ENCODE measurements around the gene PLD5.

PLD5 gene

GRCh38 chr1:242197907-242198820, 326.3 kb downstream of the PLD5 start:
- Histone ChIP-seq H2BK5ac (ENCODE audit: low read depth, low read length, poor library complexity) (no peak overlapping the region), H3K9ac (ENCODE audit: low read length) (no peak overlapping the region), H3K79me1 (ENCODE audit: low read length) (no peaks in the 10 kb centered on the region), H3K18ac (ENCODE audit: low read length) (no peak overlapping the region), H2AK5ac (ENCODE audit: low read length) (no peak overlapping the region), H3K27me3 (ENCODE audit: insufficient read depth, low read length) (no peaks in the 10 kb centered on the region), H3K4me3 (ENCODE audit: low read depth, low read length) (no peak overlapping the region), H3K4me1 (ENCODE audit: control insufficient read depth in 1 of 2, insufficient read depth in 2 of 2, low read length in 2 of 2) (peaks cover 2 to 8% of the 10 kb centered on the region in 2 experiments), H3K27ac (ENCODE audit: low read depth, low read length) (no peak overlapping the region), H3K23ac (ENCODE audit: low read length) (no peak overlapping the region), H3K14ac (ENCODE audit: low read length) (no peak overlapping the region), H4K91ac (ENCODE audit: low read depth, low read length) (no peak overlapping the region), H4K12ac (ENCODE audit: low read depth, low read length) (no peak overlapping the region), H3K9me3 (ENCODE audit: insufficient read depth, low read depth, low read length) (no peaks in the 10 kb centered on the region), H2AFZ (ENCODE audit: insufficient read depth, low read length, poor library complexity) (no peak overlapping the region), H3K4ac (ENCODE audit: low read depth, low read length) (no peak overlapping the region), H2BK120ac (ENCODE audit: insufficient read depth, low read length, poor library complexity) (no peak overlapping the region), H3K79me2 (ENCODE audit: control insufficient read depth, insufficient read depth, low read length, poor library complexity) (no peaks in the 10 kb centered on the region), H4K8ac (ENCODE audit: low read depth, low read length) (no peak overlapping the region), H3K4me2 (ENCODE audit: low read length) (no peak overlapping the region), H3K36me3 (ENCODE audit: control insufficient read depth in 1 of 2, insufficient read depth in 2 of 2, low read length in 2 of 2) (peaks cover 0 to 3% of the 10 kb centered on the region in 2 experiments), H2BK12ac (ENCODE audit: low read length) (no peak overlapping the region)
- no CpG with 5 or more reads among the region's 9 CpGs for WGBS (ENCODE audit: extremely low coverage, insufficient coverage, insufficient read length)
- DNase-seq = no peak

GRCh38 chr1:242196914-242197313, 327.6 kb downstream of the PLD5 start:
- H3K79me2 ChIP-seq (ENCODE audit: control insufficient read depth, insufficient read depth, low read length, poor library complexity) = no peaks in the 10 kb centered on the region
- H3K27me3 ChIP-seq (ENCODE audit: insufficient read depth, low read length) = no peaks in the 10 kb centered on the region
- no peak overlapping the region for H3K4me2 ChIP-seq (ENCODE audit: low read length)
- H2BK12ac ChIP-seq (ENCODE audit: low read length) = no peak overlapping the region
- no peak for DNase-seq
- H2BK5ac ChIP-seq (ENCODE audit: low read depth, low read length, poor library complexity) = no peak overlapping the region
- H3K36me3 ChIP-seq (ENCODE audit: control insufficient read depth in 1 of 2, insufficient read depth in 2 of 2, low read length in 2 of 2) = peaks cover 0 to 3% of the 10 kb centered on the region in 2 experiments
- H4K8ac ChIP-seq (ENCODE audit: low read depth, low read length) = no peak overlapping the region
- H3K9ac ChIP-seq (ENCODE audit: low read length) = no peak overlapping the region
- H3K79me1 ChIP-seq (ENCODE audit: low read length) = no peaks in the 10 kb centered on the region
- H2AFZ ChIP-seq (ENCODE audit: insufficient read depth, low read length, poor library complexity) = no peak overlapping the region
- no CpG with 5 or more reads among the region's 5 CpGs for WGBS (ENCODE audit: extremely low coverage, insufficient coverage, insufficient read length)
- H4K91ac ChIP-seq (ENCODE audit: low read depth, low read length) = peak overlapping the region; percentile 11
- no peak overlapping the region for H3K4me3 ChIP-seq (ENCODE audit: low read depth, low read length)
- no peak overlapping the region for H2BK120ac ChIP-seq (ENCODE audit: insufficient read depth, low read length, poor library complexity)
- H3K14ac ChIP-seq (ENCODE audit: low read length) = no peak overlapping the region
- peaks cover 2 to 8% of the 10 kb centered on the region in 2 experiments for H3K4me1 ChIP-seq (ENCODE audit: control insufficient read depth in 1 of 2, insufficient read depth in 2 of 2, low read length in 2 of 2)
- no peaks in the 10 kb centered on the region for H3K9me3 ChIP-seq (ENCODE audit: insufficient read depth, low read depth, low read length)
- no peak overlapping the region for H3K18ac ChIP-seq (ENCODE audit: low read length)
- no peak overlapping the region for H3K27ac ChIP-seq (ENCODE audit: low read depth, low read length)
- H3K4ac ChIP-seq (ENCODE audit: low read depth, low read length) = no peak overlapping the region
- H3K23ac ChIP-seq (ENCODE audit: low read length) = no peak overlapping the region
- no peak overlapping the region for H2AK5ac ChIP-seq (ENCODE audit: low read length)
- no peak overlapping the region for H4K12ac ChIP-seq (ENCODE audit: low read depth, low read length)

GRCh38 chr1:242196101-242196500, 328.4 kb downstream of the PLD5 start:
- no peak overlapping the region for H3K27ac ChIP-seq (ENCODE audit: low read depth, low read length)
- H3K14ac ChIP-seq (ENCODE audit: low read length) = no peak overlapping the region
- no peak overlapping the region for H2BK5ac ChIP-seq (ENCODE audit: low read depth, low read length, poor library complexity)
- H3K27me3 ChIP-seq (ENCODE audit: insufficient read depth, low read length) = no peaks in the 10 kb centered on the region
- H3K23ac ChIP-seq (ENCODE audit: low read length) = no peak overlapping the region
- H4K8ac ChIP-seq (ENCODE audit: low read depth, low read length) = no peak overlapping the region
- peaks cover 0 to 3% of the 10 kb centered on the region in 2 experiments for H3K36me3 ChIP-seq (ENCODE audit: control insufficient read depth in 1 of 2, insufficient read depth in 2 of 2, low read length in 2 of 2)
- no peak overlapping the region for H4K91ac ChIP-seq (ENCODE audit: low read depth, low read length)
- no peak overlapping the region for H2AFZ ChIP-seq (ENCODE audit: insufficient read depth, low read length, poor library complexity)
- no peaks in the 10 kb centered on the region for H3K79me2 ChIP-seq (ENCODE audit: control insufficient read depth, insufficient read depth, low read length, poor library complexity)
- no CpG with 5 or more reads among the region's 7 CpGs for WGBS (ENCODE audit: extremely low coverage, insufficient coverage, insufficient read length)
- no peak overlapping the region for H2AK5ac ChIP-seq (ENCODE audit: low read length)
- H3K4me2 ChIP-seq (ENCODE audit: low read length) = no peak overlapping the region
- H3K9me3 ChIP-seq (ENCODE audit: insufficient read depth, low read depth, low read length) = no peaks in the 10 kb centered on the region
- no peak overlapping the region for H2BK120ac ChIP-seq (ENCODE audit: insufficient read depth, low read length, poor library complexity)
- peaks cover 2 to 8% of the 10 kb centered on the region in 2 experiments for H3K4me1 ChIP-seq (ENCODE audit: control insufficient read depth in 1 of 2, insufficient read depth in 2 of 2, low read length in 2 of 2)
- H3K4ac ChIP-seq (ENCODE audit: low read depth, low read length) = no peak overlapping the region
- DNase-seq = peak; percentile 8 to 60
- H3K79me1 ChIP-seq (ENCODE audit: low read length) = no peaks in the 10 kb centered on the region
- no peak overlapping the region for H3K9ac ChIP-seq (ENCODE audit: low read length)
- no peak overlapping the region for H3K18ac ChIP-seq (ENCODE audit: low read length)
- H3K4me3 ChIP-seq (ENCODE audit: low read depth, low read length) = no peak overlapping the region
- H2BK12ac ChIP-seq (ENCODE audit: low read length) = no peak overlapping the region
- H4K12ac ChIP-seq (ENCODE audit: low read depth, low read length) = no peak overlapping the region

- H3K27ac ChIP-seq (ENCODE audit: low read depth, low read length) = no peak overlapping the region
Observed at GRCh38 chr1:242189591-242189990, 334.9 kb downstream of the PLD5 start.

More at GRCh38 chr1:242189591-242189990, 334.9 kb downstream of the PLD5 start:
- H2BK12ac ChIP-seq (ENCODE audit: low read length) = no peak overlapping the region
- H3K23ac ChIP-seq (ENCODE audit: low read length) = no peak overlapping the region
- no peak overlapping the region for H4K8ac ChIP-seq (ENCODE audit: low read depth, low read length)
- H3K79me1 ChIP-seq (ENCODE audit: low read length) = no peaks in the 10 kb centered on the region
- no peak overlapping the region for H3K18ac ChIP-seq (ENCODE audit: low read length)
- peaks cover 0 to 2% of the 10 kb centered on the region in 2 experiments for H3K36me3 ChIP-seq (ENCODE audit: control insufficient read depth in 1 of 2, insufficient read depth in 2 of 2, low read length in 2 of 2)
- no peak overlapping the region for H2AFZ ChIP-seq (ENCODE audit: insufficient read depth, low read length, poor library complexity)
- WGBS (ENCODE audit: extremely low coverage, insufficient coverage, insufficient read length) = no CpG with 5 or more reads among the region's 2 CpGs
- H3K4ac ChIP-seq (ENCODE audit: low read depth, low read length) = no peak overlapping the region
- H2BK5ac ChIP-seq (ENCODE audit: low read depth, low read length, poor library complexity) = no peak overlapping the region
- no peak overlapping the region for H4K91ac ChIP-seq (ENCODE audit: low read depth, low read length)
- no peaks in the 10 kb centered on the region for H3K79me2 ChIP-seq (ENCODE audit: control insufficient read depth, insufficient read depth, low read length, poor library complexity)
- no peak overlapping the region for H3K4me3 ChIP-seq (ENCODE audit: low read depth, low read length)
- H3K9ac ChIP-seq (ENCODE audit: low read length) = no peak overlapping the region
- H2BK120ac ChIP-seq (ENCODE audit: insufficient read depth, low read length, poor library complexity) = no peak overlapping the region
- DNase-seq = no peak
- H4K12ac ChIP-seq (ENCODE audit: low read depth, low read length) = no peak overlapping the region
- H3K27me3 ChIP-seq (ENCODE audit: insufficient read depth, low read length) = no peaks in the 10 kb centered on the region
- H3K4me2 ChIP-seq (ENCODE audit: low read length) = no peak overlapping the region
- no peaks in the 10 kb centered on the region for H3K9me3 ChIP-seq (ENCODE audit: insufficient read depth, low read depth, low read length)
- no peak overlapping the region for H3K14ac ChIP-seq (ENCODE audit: low read length)
- H3K4me1 ChIP-seq (ENCODE audit: control insufficient read depth in 1 of 2, insufficient read depth in 2 of 2, low read length in 2 of 2) = no peaks in the 10 kb centered on the region
- H2AK5ac ChIP-seq (ENCODE audit: low read length) = no peak overlapping the region
